Neural progenitor cell (in vitro differentiated cells): ENCODE data around the gene B3GNT5.

ENCODE experiments used
- EZH2phosphoT487 ChIP-seq: fragments of 200-600 bp; sonication (generic); IDR thresholded peaks from 2 replicates; pipeline ENCODE4 v1.6.1; 2017; ENCODE audit warnings: antibody characterized with exemption
- TF ChIP-seq, protein P1 (sequence below): fragments of 200-600 bp; sonication (generic); IDR thresholded peaks from 2 replicates; pipeline ENCODE4 v1.5.1; 2017; ENCODE audit warnings: antibody characterized with exemption, mild to moderate bottlenecking

DNA sequence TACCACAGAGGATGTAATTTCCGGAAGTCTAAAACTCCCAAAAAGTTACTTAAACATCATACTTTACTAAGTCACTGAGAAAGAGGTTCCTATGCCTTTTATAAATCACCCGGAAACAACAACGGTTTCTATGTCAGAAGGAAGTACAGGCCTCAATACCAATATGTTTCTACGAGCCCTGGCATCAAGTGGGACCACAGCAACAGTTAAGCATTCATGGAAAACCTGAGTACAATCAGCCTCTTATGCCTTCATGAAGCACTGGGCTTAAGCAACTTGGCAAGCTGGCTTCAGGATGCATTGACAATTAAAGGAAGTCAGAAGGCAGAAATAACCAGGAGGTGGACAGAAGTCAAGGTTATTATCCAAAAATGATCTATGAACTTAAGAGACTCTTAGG, 19.1 kb upstream of the B3GNT5 start:
- TF ChIP-seq, protein P1, sequence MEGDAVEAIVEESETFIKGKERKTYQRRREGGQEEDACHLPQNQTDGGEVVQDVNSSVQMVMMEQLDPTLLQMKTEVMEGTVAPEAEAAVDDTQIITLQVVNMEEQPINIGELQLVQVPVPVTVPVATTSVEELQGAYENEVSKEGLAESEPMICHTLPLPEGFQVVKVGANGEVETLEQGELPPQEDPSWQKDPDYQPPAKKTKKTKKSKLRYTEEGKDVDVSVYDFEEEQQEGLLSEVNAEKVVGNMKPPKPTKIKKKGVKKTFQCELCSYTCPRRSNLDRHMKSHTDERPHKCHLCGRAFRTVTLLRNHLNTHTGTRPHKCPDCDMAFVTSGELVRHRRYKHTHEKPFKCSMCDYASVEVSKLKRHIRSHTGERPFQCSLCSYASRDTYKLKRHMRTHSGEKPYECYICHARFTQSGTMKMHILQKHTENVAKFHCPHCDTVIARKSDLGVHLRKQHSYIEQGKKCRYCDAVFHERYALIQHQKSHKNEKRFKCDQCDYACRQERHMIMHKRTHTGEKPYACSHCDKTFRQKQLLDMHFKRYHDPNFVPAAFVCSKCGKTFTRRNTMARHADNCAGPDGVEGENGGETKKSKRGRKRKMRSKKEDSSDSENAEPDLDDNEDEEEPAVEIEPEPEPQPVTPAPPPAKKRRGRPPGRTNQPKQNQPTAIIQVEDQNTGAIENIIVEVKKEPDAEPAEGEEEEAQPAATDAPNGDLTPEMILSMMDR, result no peak
- no peak for TF ChIP-seq EZH2phosphoT487
